Mesothelial cell of epicardium (in vitro differentiated cells): Measurements from ENCODE around the gene BIN1. TPM values are rescaled to one million over a fixed set of nuclear protein-coding genes. Genes with fewer than 3 reads are reported as not detected.
A peak's percentile ranks its signal among the peaks of the same experiment; 100 is the strongest.

ENCODE experiments used
- DNase-seq, 2 experiments: peaks; one replicate each; pipeline ENCODE4 v3.0.0; 2021; ENCODE audit warnings: low spot score in 2 of 2; ENCODE audit not compliant: unreplicated experiment in 2 of 2
- H3K27ac Mint-ChIP-seq: 2 replicates; pipeline ENCODE4 v1.8.0; 2021; ENCODE audit warnings: mixed read lengths
- H3K27me3 Mint-ChIP-seq: 2 replicates; pipeline ENCODE4 v1.8.0; 2021; ENCODE audit warnings: low read depth, mixed read lengths
- H3K36me3 Mint-ChIP-seq: 2 replicates; pipeline ENCODE4 v1.8.0; 2021; ENCODE audit warnings: mixed read lengths
- H3K4me1 Mint-ChIP-seq: 2 replicates; pipeline ENCODE4 v1.8.0; 2021; ENCODE audit warnings: mixed read lengths
- H3K4me3 Mint-ChIP-seq: 2 replicates; pipeline ENCODE4 v1.8.0; 2021; ENCODE audit warnings: mild to moderate bottlenecking, moderate library complexity, mixed read lengths
- H3K9me3 Mint-ChIP-seq: 2 replicates; pipeline ENCODE4 v1.8.0; 2021; ENCODE audit warnings: mixed read lengths
- CTCF ChIP-seq: fragments of 200-600 bp; sonication (generic); IDR thresholded peaks from one replicate; pipeline ENCODE4 v1.5.0; 2021; ENCODE audit warnings: antibody characterized with exemption; ENCODE audit not compliant: unreplicated experiment
- total RNA-seq: library from RNA; stranded (reverse); gene quantifications from 3 replicates; pipeline ENCODE4 v1.2.1, GENCODE V29; 2021

The BIN1 gene
- total RNA-seq, 1 donor from 2014 or later = 45.7 TPM

GRCh38 chr2:127117603-127118002 lies 10.6 kb upstream of the BIN1 start:
- Mint-ChIP-seq H3K27ac (no peak overlapping the region), H3K4me3 (no peak overlapping the region)
- DNase-seq = peak in 1 of 2 experiments; percentile 6

GRCh38 chr2:127115471-127116199 lies 8.7 kb upstream of the BIN1 start:
- no peak for TF ChIP-seq CTCF
- Mint-ChIP-seq H3K27ac (no peak overlapping the region), H3K27me3 (peaks cover 26% of the 10 kb centered on the region), H3K4me3 (no peak overlapping the region), H3K4me1 (no peaks in the 10 kb centered on the region), H3K36me3 (no peaks in the 10 kb centered on the region), H3K9me3 (peaks cover 2% of the 10 kb centered on the region)
- DNase-seq = peak in 1 of 2 experiments; percentile 11

More at GRCh38 chr2:127117603-127118002, 10.6 kb upstream of the BIN1 start:
- Mint-ChIP-seq H3K9me3 (peaks cover 14% of the 10 kb centered on the region), H3K27me3 (peaks cover 10% of the 10 kb centered on the region), H3K36me3 (no peaks in the 10 kb centered on the region), H3K4me1 (no peaks in the 10 kb centered on the region)
- no peak for TF ChIP-seq CTCF

- H3K4me3 Mint-ChIP-seq = no peak overlapping the region
- peaks cover 26% of the 10 kb centered on the region for H3K27me3 Mint-ChIP-seq
- H3K36me3 Mint-ChIP-seq = no peaks in the 10 kb centered on the region
- H3K4me1 Mint-ChIP-seq = peaks cover 10% of the 10 kb centered on the region
- H3K9me3 Mint-ChIP-seq = no peaks in the 10 kb centered on the region
- no peak for DNase-seq
- TF ChIP-seq CTCF = no peak
- no peak overlapping the region for H3K27ac Mint-ChIP-seq
These were observed 4.0 kb upstream of the BIN1 start for GRCh38 chr2:127110985-127111384.

GRCh38 chr2:127108090-127108523 lies 1.2 kb upstream of the BIN1 start:
- no peak for TF ChIP-seq CTCF
- no peak overlapping the region for H3K27ac Mint-ChIP-seq
- peaks cover 26% of the 10 kb centered on the region for H3K4me1 Mint-ChIP-seq
- peak overlapping the region; percentile 81 for H3K4me3 Mint-ChIP-seq
- H3K36me3 Mint-ChIP-seq = no peaks in the 10 kb centered on the region
- DNase-seq = peak; percentile 6 to 35
- peaks cover 21% of the 10 kb centered on the region for H3K27me3 Mint-ChIP-seq
- no peaks in the 10 kb centered on the region for H3K9me3 Mint-ChIP-seq

- DNase-seq = peak in 1 of 2 experiments; percentile 6
- H3K27ac Mint-ChIP-seq = peak overlapping the region; percentile 62
- no peaks in the 10 kb centered on the region for H3K36me3 Mint-ChIP-seq
- no peaks in the 10 kb centered on the region for H3K9me3 Mint-ChIP-seq
- peaks cover 29% of the 10 kb centered on the region for H3K4me1 Mint-ChIP-seq
- no peak for TF ChIP-seq CTCF
- peaks cover 16% of the 10 kb centered on the region for H3K27me3 Mint-ChIP-seq
- H3K4me3 Mint-ChIP-seq = peak overlapping the region; percentile 81
These were observed 657 bp upstream of the BIN1 start for GRCh38 chr2:127107622-127107999.
